Testis (tissue), 2 donors: ENCODE measurements around the gene HOPX.

Experiments
- POLR2A ChIP-seq: fragments of 450-650 bp; IDR thresholded peaks from one replicate; pipeline ENCODE4 v1.6.1; 2017; ENCODE audit warnings: antibody characterized with exemption, mild to moderate bottlenecking, moderate library complexity
- TF ChIP-seq, protein P1 (sequence below), 3 experiments: fragments of 450-650 bp in 2 of 3; fragments of 200-600 bp in 1 of 3; sonication (generic) in 1 of 3; IDR thresholded peaks; one replicate each; pipeline ENCODE4 v1.5.1; 2016 to 2019; ENCODE audit warnings: antibody characterized with exemption in 3 of 3, mild to moderate bottlenecking in 2 of 3, moderate library complexity in 1 of 3

DNA sequence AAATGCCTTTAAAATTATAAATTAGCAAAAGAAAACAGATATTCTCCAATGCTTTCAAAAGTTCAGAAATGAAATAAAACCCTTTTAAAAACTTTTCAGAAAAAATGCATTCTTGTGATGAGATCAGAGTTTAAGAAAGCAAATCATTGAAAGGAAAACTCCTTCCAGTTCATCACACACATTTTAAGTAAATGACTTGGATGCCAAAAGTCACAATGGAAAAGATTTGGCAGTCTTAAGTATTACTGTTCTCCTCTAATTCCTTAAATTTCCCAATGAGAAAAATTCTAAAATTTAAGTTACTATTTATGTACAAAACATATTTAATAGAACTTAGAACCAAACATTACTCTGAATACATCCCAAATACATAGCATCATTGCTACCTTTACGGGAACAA, 21.1 kb downstream of the HOPX start:
- TF ChIP-seq, protein P1, sequence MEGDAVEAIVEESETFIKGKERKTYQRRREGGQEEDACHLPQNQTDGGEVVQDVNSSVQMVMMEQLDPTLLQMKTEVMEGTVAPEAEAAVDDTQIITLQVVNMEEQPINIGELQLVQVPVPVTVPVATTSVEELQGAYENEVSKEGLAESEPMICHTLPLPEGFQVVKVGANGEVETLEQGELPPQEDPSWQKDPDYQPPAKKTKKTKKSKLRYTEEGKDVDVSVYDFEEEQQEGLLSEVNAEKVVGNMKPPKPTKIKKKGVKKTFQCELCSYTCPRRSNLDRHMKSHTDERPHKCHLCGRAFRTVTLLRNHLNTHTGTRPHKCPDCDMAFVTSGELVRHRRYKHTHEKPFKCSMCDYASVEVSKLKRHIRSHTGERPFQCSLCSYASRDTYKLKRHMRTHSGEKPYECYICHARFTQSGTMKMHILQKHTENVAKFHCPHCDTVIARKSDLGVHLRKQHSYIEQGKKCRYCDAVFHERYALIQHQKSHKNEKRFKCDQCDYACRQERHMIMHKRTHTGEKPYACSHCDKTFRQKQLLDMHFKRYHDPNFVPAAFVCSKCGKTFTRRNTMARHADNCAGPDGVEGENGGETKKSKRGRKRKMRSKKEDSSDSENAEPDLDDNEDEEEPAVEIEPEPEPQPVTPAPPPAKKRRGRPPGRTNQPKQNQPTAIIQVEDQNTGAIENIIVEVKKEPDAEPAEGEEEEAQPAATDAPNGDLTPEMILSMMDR (IDR thresholded peaks at IDR 0.05) = no peak
- no peak for TF ChIP-seq POLR2A
